ENCODE data around the gene CEP170. TPM values are rescaled to one million over a fixed set of nuclear protein-coding genes. Genes with fewer than 3 reads are reported as not detected.
A peak's percentile ranks its signal among the peaks of the same experiment; 100 is the strongest.

The CEP170 gene
- total RNA-seq, 6 experiments from 2014 or later: 98.6 to 131 (median 117) TPM

- TF ChIP-seq, protein P1, sequence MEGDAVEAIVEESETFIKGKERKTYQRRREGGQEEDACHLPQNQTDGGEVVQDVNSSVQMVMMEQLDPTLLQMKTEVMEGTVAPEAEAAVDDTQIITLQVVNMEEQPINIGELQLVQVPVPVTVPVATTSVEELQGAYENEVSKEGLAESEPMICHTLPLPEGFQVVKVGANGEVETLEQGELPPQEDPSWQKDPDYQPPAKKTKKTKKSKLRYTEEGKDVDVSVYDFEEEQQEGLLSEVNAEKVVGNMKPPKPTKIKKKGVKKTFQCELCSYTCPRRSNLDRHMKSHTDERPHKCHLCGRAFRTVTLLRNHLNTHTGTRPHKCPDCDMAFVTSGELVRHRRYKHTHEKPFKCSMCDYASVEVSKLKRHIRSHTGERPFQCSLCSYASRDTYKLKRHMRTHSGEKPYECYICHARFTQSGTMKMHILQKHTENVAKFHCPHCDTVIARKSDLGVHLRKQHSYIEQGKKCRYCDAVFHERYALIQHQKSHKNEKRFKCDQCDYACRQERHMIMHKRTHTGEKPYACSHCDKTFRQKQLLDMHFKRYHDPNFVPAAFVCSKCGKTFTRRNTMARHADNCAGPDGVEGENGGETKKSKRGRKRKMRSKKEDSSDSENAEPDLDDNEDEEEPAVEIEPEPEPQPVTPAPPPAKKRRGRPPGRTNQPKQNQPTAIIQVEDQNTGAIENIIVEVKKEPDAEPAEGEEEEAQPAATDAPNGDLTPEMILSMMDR (IDR thresholded peaks at IDR 0.05): no peak
- Mint-ChIP-seq H3K4me1 (ENCODE audit: low read depth) (peaks cover 59% of the 10 kb centered on the region), H3K36me3 (ENCODE audit: low read depth) (peaks cover 5% of the 10 kb centered on the region), H3K4me3 (peak overlapping the region; percentile 83; the same call in 1 of the 2 replicates), H3K9me3 (no peaks in the 10 kb centered on the region), H3K27ac (peak overlapping the region; percentile 53), H3K27me3 (ENCODE audit: insufficient read depth) (no peaks in the 10 kb centered on the region; the same call in 1 of the 2 replicates)
- no peak for DNase-seq
These were observed 5.0 kb downstream of the CEP170 start for GRCh38 chr1:243250102-243250501.

- H3K4me1 Mint-ChIP-seq (ENCODE audit: low read depth): peaks cover 66% of the 10 kb centered on the region
- no peak overlapping the region for H3K4me3 Mint-ChIP-seq
- H3K36me3 Mint-ChIP-seq (ENCODE audit: low read depth): peaks cover 5% of the 10 kb centered on the region
- no peak overlapping the region for H3K27ac Mint-ChIP-seq
- no peaks in the 10 kb centered on the region for H3K9me3 Mint-ChIP-seq
- DNase-seq: no peak
- no peaks in the 10 kb centered on the region; the same call in 1 of the 2 replicates for H3K27me3 Mint-ChIP-seq (ENCODE audit: insufficient read depth)
- TF ChIP-seq, protein P1 (IDR thresholded peaks at IDR 0.05): no peak
These were observed 5.9 kb downstream of the CEP170 start for GRCh38 chr1:243249214-243249613.

GRCh38 chr1:243247901-243248300, 7.2 kb downstream of the CEP170 start:
- Mint-ChIP-seq H3K27me3 (ENCODE audit: insufficient read depth) (no peaks in the 10 kb centered on the region), H3K4me1 (ENCODE audit: low read depth) (peaks cover 72% of the 10 kb centered on the region), H3K4me3 (no peak overlapping the region), H3K36me3 (ENCODE audit: low read depth) (peaks cover 10% of the 10 kb centered on the region), H3K27ac (peak overlapping the region; percentile 61), H3K9me3 (no peaks in the 10 kb centered on the region)
- no peak for DNase-seq
- TF ChIP-seq, protein P1 (IDR thresholded peaks at IDR 0.05): no peak

- TF ChIP-seq, protein P1 (IDR thresholded peaks at IDR 0.05): no peak
- peak; percentile 9 for DNase-seq
- Mint-ChIP-seq H3K27ac (peak overlapping the region; percentile 61), H3K36me3 (ENCODE audit: low read depth) (peaks cover 13% of the 10 kb centered on the region), H3K27me3 (ENCODE audit: insufficient read depth) (no peaks in the 10 kb centered on the region), H3K9me3 (no peaks in the 10 kb centered on the region), H3K4me3 (no peak overlapping the region), H3K4me1 (ENCODE audit: low read depth) (peaks cover 66% of the 10 kb centered on the region)
These were observed 8.2 kb downstream of the CEP170 start for GRCh38 chr1:243246916-243247315.

DNA sequence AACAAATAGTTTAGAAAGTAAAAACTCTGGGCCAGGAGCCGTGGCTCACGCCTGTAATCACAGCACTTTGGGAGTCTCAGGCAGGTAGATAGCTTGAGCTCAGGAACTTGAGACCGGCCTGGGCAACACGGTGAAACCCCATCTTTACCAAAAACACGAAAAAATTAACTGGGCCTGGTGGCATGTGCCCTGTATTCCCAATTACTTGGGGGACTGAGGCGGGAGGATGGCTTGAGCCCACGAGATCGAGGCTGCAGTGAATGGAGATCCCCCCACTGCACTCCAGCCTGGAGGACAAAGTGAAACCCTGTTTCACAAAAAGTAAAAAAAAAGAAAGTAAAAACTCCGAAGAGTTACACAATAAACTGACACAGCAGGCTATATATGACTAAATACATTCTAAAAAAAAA, 10.6 kb downstream of the CEP170 start:
- Mint-ChIP-seq H3K36me3 (ENCODE audit: low read depth) (peaks cover 20% of the 10 kb centered on the region), H3K4me3 (no peak overlapping the region), H3K9me3 (no peaks in the 10 kb centered on the region), H3K4me1 (ENCODE audit: low read depth) (peaks cover 49% of the 10 kb centered on the region), H3K27me3 (ENCODE audit: insufficient read depth) (no peaks in the 10 kb centered on the region), H3K27ac (no peak overlapping the region)
- TF ChIP-seq, protein P1 (IDR thresholded peaks at IDR 0.05): no peak
- DNase-seq: no peak
